HG03135 (cell line): ENCODE results near the gene SLC12A5.

Source experiments
- ATAC-seq: cut with Tn5 transposase; IDR thresholded peaks from one replicate; pipeline ENCODE4 v1.9.1; 2021; ENCODE audit warnings: mild to moderate bottlenecking, moderate library complexity; ENCODE audit not compliant: unreplicated experiment

Gene SLC12A5

DNA sequence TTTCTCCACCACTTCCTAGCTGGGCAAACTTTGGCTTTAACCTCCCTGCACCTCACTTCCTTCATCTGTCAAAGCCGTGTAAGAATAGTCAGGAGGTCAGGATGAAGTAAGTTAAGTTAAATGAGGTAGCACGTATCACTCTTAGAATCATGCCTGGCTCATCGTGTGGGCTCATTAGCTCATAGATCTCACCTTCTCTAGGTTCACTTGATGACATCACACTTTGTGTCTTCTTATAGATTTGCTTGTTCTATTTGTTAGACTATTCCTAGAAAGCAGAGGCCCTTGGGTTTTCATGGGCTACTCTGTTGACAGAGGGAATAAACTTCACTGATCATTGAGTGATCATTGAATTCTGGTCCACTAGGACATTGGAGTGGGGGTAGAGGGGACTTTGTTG is 72.9 kb downstream of the SLC12A5 start:
- no peak for ATAC-seq

DNA sequence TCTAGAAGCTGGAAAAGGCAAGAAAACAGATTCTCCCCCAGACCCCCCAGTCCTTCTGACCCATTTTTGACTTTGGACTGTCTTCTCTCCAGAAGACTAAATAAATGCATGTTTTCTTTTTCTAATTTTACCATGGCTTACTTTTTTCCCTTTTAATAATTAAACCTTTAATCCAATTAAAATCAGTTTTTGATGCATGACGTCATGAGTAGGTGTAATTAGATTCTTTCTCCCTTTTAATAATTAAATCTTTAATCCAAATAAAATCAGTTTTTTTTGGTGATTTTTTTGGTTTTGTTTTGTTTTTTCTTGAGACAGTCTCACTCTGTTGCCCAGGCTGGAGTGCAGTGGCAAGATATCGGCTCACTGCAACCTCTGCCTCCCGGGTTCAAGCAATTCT is 73.9 kb downstream of the SLC12A5 start:
- no peak for ATAC-seq

GRCh38 chr20:46104262-46104661 is 75.2 kb downstream of the SLC12A5 start:
- ATAC-seq = no peak

- no peak for ATAC-seq
These were observed 78.0 kb downstream of the SLC12A5 start for GRCh38 chr20:46107061-46107460.

GRCh38 chr20:46108435-46108841 is 79.4 kb downstream of the SLC12A5 start:
- peak; percentile 73 for ATAC-seq

DNA sequence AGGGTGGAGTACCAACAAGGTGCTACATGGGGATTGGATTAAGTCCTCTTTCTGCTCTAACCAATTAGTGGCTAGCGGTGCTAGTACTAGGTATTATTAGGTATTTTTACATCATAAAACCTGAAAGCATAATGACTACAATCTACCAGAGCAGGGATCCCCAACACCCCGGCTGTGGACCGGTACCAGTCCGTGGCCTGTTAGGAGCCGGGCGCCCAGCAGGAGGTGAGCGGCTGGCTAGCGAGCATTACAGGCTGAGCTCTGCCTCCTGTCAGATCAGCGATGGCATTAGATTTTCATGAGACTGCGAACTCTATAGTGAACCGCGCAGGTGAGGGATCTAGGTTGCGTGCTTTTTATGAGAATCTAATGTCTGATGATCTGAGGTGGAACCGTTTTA is 80.0 kb downstream of the SLC12A5 start:
- ATAC-seq = no peak
